ENCODE results near the gene IRAK3.

DNA sequence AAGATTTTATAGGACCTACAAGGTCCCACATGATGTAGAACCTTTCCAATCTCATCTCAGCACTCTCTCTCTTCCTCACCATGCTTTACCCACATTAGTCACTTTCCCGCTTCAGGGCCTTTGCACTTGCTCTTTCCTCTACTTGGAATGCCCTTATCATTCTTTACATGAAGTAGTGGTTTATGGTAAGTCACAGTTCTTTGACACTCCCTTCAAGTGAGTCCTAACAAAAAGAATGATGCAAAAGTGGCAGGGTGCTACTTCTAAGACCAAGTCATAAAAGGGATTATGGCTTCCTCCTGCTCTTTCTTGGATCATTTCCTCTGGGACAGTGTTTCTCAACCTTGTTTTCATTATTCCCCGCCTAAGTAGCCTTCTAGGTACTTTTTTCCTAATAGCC lies 32.4 kb upstream of the IRAK3 start:
- TF ChIP-seq POLR2AphosphoS5 (IDR thresholded peaks at IDR 0.05; ENCODE audit: low read depth, low read length) (no peak), REST (IDR thresholded peaks at IDR 0.05; ENCODE audit: insufficient read depth in 1 of 2, low read depth in 2 of 2, low read length in 2 of 2) (no peak), TAF1 (IDR thresholded peaks at IDR 0.05; ENCODE audit: borderline replicate concordance, insufficient read depth, low read length) (no peak), FOXP2 (optimal IDR thresholded peaks at IDR 0.05; ENCODE audit: borderline replicate concordance, extremely low read depth, extremely low read length, insufficient read depth) (no peak)
